Endothelial cell of umbilical vein (primary cell): ENCODE results near the gene BTG1. TPM values are rescaled to one million over a fixed set of nuclear protein-coding genes. Genes with fewer than 3 reads are reported as not detected.

Experiments
- BruUV-seq: library from RNA; stranded (reverse); fragments of 400-500 nt; replicated peaks from 2 replicates; lab custom pipeline; 2021; lab: Mats Ljungman, UMichigan
- CTCF ChIA-PET: fragments of 300-600, 350-600 bp; sonication (Branson Sonifier 250); formaldehyde crosslinking; loops from one replicate; lab custom pipeline; 2021; ENCODE audit warnings: antibody characterized with exemption, inconsistent platforms; lab: Charles Lee
- POLR2A ChIA-PET: fragments of 300-600, 350-600 bp; sonication (Branson Sonifier 250); formaldehyde crosslinking; loops from one replicate; lab custom pipeline; 2021; ENCODE audit warnings: antibody characterized with exemption, inconsistent platforms; lab: Charles Lee
- DNase-seq: peaks from one replicate; pipeline ENCODE4 v3.0.0-alpha.2; 2011; ENCODE audit warnings: low read depth, low spot score
- FAIRE-seq: peaks from 2 replicates; lab custom pipeline; 2011; peaks lifted over from hg19 to GRCh38; lab: Jason Lieb, UNC
- H2AFZ ChIP-seq: 2 replicates; pipeline ENCODE4 v1.6.0; 2012; ENCODE audit warnings: low read depth, low read length, control low read depth, inconsistent platforms
- H3K27ac ChIP-seq: 2 replicates; pipeline ENCODE4 v1.5.1; 2011; ENCODE audit warnings: low read depth, mild to moderate bottlenecking, control low read depth, low read length, moderate library complexity; ENCODE audit not compliant: insufficient read depth
- H3K27me3 ChIP-seq, 2 experiments: 2 replicates each; pipeline versions ENCODE4 v1.6.0 to v1.6.1; 2011; ENCODE audit warnings: low read length in 2 of 2, mixed read lengths in 1 of 2; ENCODE audit not compliant: control insufficient read depth in 2 of 2, insufficient read depth in 2 of 2
- H3K36me3 ChIP-seq, 2 experiments: 2 replicates in 1 of 2; 3 replicates in 1 of 2; pipeline ENCODE4 v1.5.1; 2011; ENCODE audit warnings: low read length in 2 of 2, mild to moderate bottlenecking in 1 of 2, moderate library complexity in 1 of 2; ENCODE audit not compliant: control insufficient read depth in 2 of 2, insufficient read depth in 2 of 2; ENCODE audit errors: extremely low read depth in 1 of 2
- H3K4me1 ChIP-seq: 3 replicates; pipeline ENCODE4 v1.5.1; 2011; ENCODE audit warnings: mild to moderate bottlenecking, low read length; ENCODE audit not compliant: control insufficient read depth, insufficient read depth; ENCODE audit errors: extremely low read depth
- H3K4me2 ChIP-seq: 2 replicates; pipeline ENCODE4 v1.6.1; 2011; ENCODE audit warnings: low read length, control low read depth, mixed read lengths; ENCODE audit not compliant: insufficient read depth
- H3K4me3 ChIP-seq, 3 experiments: fragments of 200-600 bp in 1 of 3; sonication (generic), shearing (Covaris generic) in 1 of 3; replicated peaks in 1 of 3; 2 replicates each; pipeline ENCODE4 v1.5.1; 2011 to 2016; ENCODE audit warnings: control low read depth in 3 of 3, low read length in 3 of 3, mild to moderate bottlenecking in 2 of 3, inconsistent platforms in 1 of 3, low read depth in 1 of 3, moderate library complexity in 1 of 3; ENCODE audit not compliant: insufficient read depth in 1 of 3
- H3K79me2 ChIP-seq: 2 replicates; pipeline ENCODE4 v1.6.0; 2012; ENCODE audit warnings: low read length, inconsistent platforms; ENCODE audit not compliant: control insufficient read depth, insufficient read depth
- H3K9ac ChIP-seq: replicated peaks from 2 replicates; pipeline ENCODE3; 2011; ENCODE audit warnings: low read length, control low read depth; ENCODE audit not compliant: insufficient read depth; ENCODE audit errors: extremely low read depth
- H3K9me1 ChIP-seq: replicated peaks from 3 replicates; pipeline ENCODE4 v1.6.0; 2011; ENCODE audit warnings: mild to moderate bottlenecking, low read length; ENCODE audit not compliant: control insufficient read depth, insufficient read depth; ENCODE audit errors: extremely low read depth
- H3K9me3 ChIP-seq: replicated peaks from 2 replicates; pipeline ENCODE4 v1.5.1; 2012; ENCODE audit warnings: low read length, inconsistent platforms; ENCODE audit not compliant: control insufficient read depth, insufficient read depth
- H4K20me1 ChIP-seq: replicated peaks from 2 replicates; pipeline ENCODE3; 2011; ENCODE audit warnings: mild to moderate bottlenecking, low read length; ENCODE audit not compliant: control insufficient read depth, insufficient read depth; ENCODE audit errors: extremely low read depth
- EZH2 ChIP-seq: IDR thresholded peaks from 2 replicates; pipeline ENCODE4 v1.6.1; 2012; ENCODE audit warnings: borderline replicate concordance, low read depth, mild to moderate bottlenecking, moderate library complexity, low read length, inconsistent platforms; ENCODE audit not compliant: severe bottlenecking
- FOS ChIP-seq: IDR thresholded peaks from 2 replicates; pipeline ENCODE4 v1.6.1; 2011; ENCODE audit warnings: mild to moderate bottlenecking, low read length, moderate library complexity, borderline replicate concordance; ENCODE audit not compliant: insufficient read depth
- GATA2 ChIP-seq: IDR thresholded peaks from 2 replicates; pipeline ENCODE4 v1.7.0; 2011; ENCODE audit warnings: low read depth, mild to moderate bottlenecking, moderate library complexity, mixed read lengths, low read length; ENCODE audit not compliant: insufficient read length, insufficient read depth
- JUN ChIP-seq: IDR thresholded peaks from 2 replicates; pipeline ENCODE4 v1.6.1; 2011; ENCODE audit warnings: borderline replicate concordance, low read depth; ENCODE audit not compliant: insufficient read length, insufficient read depth
- MAX ChIP-seq: IDR thresholded peaks from 2 replicates; pipeline ENCODE4 v1.6.1; 2011; ENCODE audit not compliant: insufficient read depth, insufficient read length
- MYC ChIP-seq: IDR thresholded peaks from one replicate; pipeline ENCODE4 v1.6.1; 2011; ENCODE audit warnings: mild to moderate bottlenecking, low read depth, low read length
- POLR2A ChIP-seq: IDR thresholded peaks from 2 replicates; pipeline ENCODE4 v1.6.1; 2012; ENCODE audit warnings: low read depth, mild to moderate bottlenecking, control low read depth, low read length
- POLR2AphosphoS5 ChIP-seq: IDR thresholded peaks from 2 replicates; pipeline ENCODE4 v1.6.1; 2012; ENCODE audit warnings: low read depth, mild to moderate bottlenecking, control low read depth, low read length, moderate library complexity; ENCODE audit not compliant: insufficient read depth
- dilution Hi-C: fragments of 300-500 bp; cut with MboI; formaldehyde crosslinking; loops from one replicate; pipeline ENCODE4 v1.15.0; 2019; ENCODE audit warnings: low sequenced_read_pairs; ENCODE audit not compliant: extremely low pct_ligation_motif_present
- intact Hi-C: fragments of 100-400 bp; cut with micrococcal nuclease; formaldehyde crosslinking; loops from one replicate; pipeline ENCODE4 v1.10.0; 2022
- polyA plus RNA-seq, 4 experiments: library from polyadenylated mRNA; depleted of rRNA in 3 of 4; stranded (reverse) in 3 of 4; unstranded in 1 of 4; fragments of >200 nt; gene quantifications; 2 replicates each; pipeline versions ENCODE4 v1.2.1 to v1.2.3, GENCODE V29; 2011 to 2012; ENCODE audit warnings: missing spikeins in 1 of 4
- total RNA-seq: library from RNA; stranded (reverse); gene quantifications from 2 replicates; pipeline ENCODE4 v1.2.3, GENCODE V29; 2021
- TF ChIP-seq, protein P1 (sequence below), 2 donors: IDR thresholded peaks; 1 replicate in 1 of 2; 2 replicates in 1 of 2; pipeline ENCODE4 v1.5.1; 2011; ENCODE audit warnings: low read length in 2 of 2, mild to moderate bottlenecking in 2 of 2, moderate library complexity in 2 of 2, control low read depth in 1 of 2, inconsistent platforms in 1 of 2, low read depth in 1 of 2; ENCODE audit not compliant: insufficient read depth in 1 of 2; ENCODE audit errors: extremely low read depth in 1 of 2

The BTG1 gene
- total and polyA plus RNA-seq, 2 donors (not counting 3 experiments of a cell fraction or from before 2014, with no cell fraction given): 42.8 to 104 TPM

DNA sequence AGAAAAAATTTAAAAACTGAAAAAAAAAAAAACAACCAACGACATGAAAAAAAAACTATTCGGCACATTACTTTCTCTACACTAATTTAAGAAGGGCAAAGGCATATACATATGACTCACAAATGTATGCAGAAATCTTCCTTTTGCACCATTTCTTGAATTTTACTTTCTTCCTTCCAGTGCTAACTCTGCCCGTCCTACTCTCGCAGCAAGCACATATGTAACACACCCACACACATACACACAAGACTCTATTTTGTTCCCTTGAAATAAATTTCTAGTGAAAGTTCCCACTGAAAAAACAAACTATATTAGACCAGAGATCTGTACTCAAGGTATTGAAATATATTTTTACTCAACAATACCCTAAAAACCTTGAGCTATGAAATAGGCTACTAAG, 14.6 kb downstream of the BTG1 start:
- H3K9me1 ChIP-seq: no peaks in the 10 kb centered on the region
- ChIA-PET CTCF (no interaction called here), POLR2A (no interaction called here)
- no peaks in the 10 kb centered on the region for H3K36me3 ChIP-seq
- FAIRE-seq (no peak), DNase-seq (no peak)
- H4K20me1 ChIP-seq: no peaks in the 10 kb centered on the region
- H3K27me3 ChIP-seq: no peaks in the 10 kb centered on the region
- dilution Hi-C loops (no loop called here), intact Hi-C loops (no loop called here)
- no TSS peak for BruUV-seq
- no peak overlapping the region for H3K27ac ChIP-seq
- no peak overlapping the region for H3K4me2 ChIP-seq
- H3K9me3 ChIP-seq: no peaks in the 10 kb centered on the region
- no peak overlapping the region for H3K9ac ChIP-seq
- H2AFZ ChIP-seq: no peak overlapping the region
- TF ChIP-seq EZH2 (no peak), MAX (no peak), JUN (no peak), POLR2A (no peak), FOS (no peak), GATA2 (no peak), POLR2AphosphoS5 (no peak), MYC (no peak)
- TF ChIP-seq, protein P1, sequence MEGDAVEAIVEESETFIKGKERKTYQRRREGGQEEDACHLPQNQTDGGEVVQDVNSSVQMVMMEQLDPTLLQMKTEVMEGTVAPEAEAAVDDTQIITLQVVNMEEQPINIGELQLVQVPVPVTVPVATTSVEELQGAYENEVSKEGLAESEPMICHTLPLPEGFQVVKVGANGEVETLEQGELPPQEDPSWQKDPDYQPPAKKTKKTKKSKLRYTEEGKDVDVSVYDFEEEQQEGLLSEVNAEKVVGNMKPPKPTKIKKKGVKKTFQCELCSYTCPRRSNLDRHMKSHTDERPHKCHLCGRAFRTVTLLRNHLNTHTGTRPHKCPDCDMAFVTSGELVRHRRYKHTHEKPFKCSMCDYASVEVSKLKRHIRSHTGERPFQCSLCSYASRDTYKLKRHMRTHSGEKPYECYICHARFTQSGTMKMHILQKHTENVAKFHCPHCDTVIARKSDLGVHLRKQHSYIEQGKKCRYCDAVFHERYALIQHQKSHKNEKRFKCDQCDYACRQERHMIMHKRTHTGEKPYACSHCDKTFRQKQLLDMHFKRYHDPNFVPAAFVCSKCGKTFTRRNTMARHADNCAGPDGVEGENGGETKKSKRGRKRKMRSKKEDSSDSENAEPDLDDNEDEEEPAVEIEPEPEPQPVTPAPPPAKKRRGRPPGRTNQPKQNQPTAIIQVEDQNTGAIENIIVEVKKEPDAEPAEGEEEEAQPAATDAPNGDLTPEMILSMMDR (IDR thresholded peaks at IDR 0.05; ENCODE audit: extremely low read depth in 1 of 2, insufficient read depth in 1 of 2, low read depth in 1 of 2, low read length in 2 of 2): no peak
- H3K4me3 ChIP-seq: no peak overlapping the region
- peaks cover 51% of the 10 kb centered on the region for H3K79me2 ChIP-seq
- H3K4me1 ChIP-seq: peaks cover 18% of the 10 kb centered on the region
